Sigmoid colon (tissue), 4 donors: ENCODE measurements around the gene EHMT1.

Experiments
- EP300 ChIP-seq, 4 donors: sonication (generic); formaldehyde crosslinking; IDR thresholded peaks; one replicate each; pipeline ENCODE4 v1.6.1; 2017; ENCODE audit warnings: antibody characterized with exemption in 4 of 4
- POLR2A ChIP-seq, 2 donors: fragments of 450-650 bp; IDR thresholded peaks; one replicate each; pipeline ENCODE4 v1.6.1; 2016; ENCODE audit warnings: antibody characterized with exemption in 2 of 2, mild to moderate bottlenecking in 2 of 2, moderate library complexity in 2 of 2
- POLR2AphosphoS5 ChIP-seq, 4 donors: sonication (generic); formaldehyde crosslinking; IDR thresholded peaks; one replicate each; pipeline ENCODE4 v1.6.1; 2017; ENCODE audit warnings: antibody characterized with exemption in 4 of 4
- TF ChIP-seq, protein P1 (sequence below), 4 experiments: fragments of 450-650 bp in 3 of 4; fragments of 200-600 bp in 1 of 4; IDR thresholded peaks; one replicate each; pipeline ENCODE4 v1.5.1; 2016 to 2019; ENCODE audit warnings: antibody characterized with exemption in 4 of 4, mild to moderate bottlenecking in 3 of 4, moderate library complexity in 2 of 4

DNA sequence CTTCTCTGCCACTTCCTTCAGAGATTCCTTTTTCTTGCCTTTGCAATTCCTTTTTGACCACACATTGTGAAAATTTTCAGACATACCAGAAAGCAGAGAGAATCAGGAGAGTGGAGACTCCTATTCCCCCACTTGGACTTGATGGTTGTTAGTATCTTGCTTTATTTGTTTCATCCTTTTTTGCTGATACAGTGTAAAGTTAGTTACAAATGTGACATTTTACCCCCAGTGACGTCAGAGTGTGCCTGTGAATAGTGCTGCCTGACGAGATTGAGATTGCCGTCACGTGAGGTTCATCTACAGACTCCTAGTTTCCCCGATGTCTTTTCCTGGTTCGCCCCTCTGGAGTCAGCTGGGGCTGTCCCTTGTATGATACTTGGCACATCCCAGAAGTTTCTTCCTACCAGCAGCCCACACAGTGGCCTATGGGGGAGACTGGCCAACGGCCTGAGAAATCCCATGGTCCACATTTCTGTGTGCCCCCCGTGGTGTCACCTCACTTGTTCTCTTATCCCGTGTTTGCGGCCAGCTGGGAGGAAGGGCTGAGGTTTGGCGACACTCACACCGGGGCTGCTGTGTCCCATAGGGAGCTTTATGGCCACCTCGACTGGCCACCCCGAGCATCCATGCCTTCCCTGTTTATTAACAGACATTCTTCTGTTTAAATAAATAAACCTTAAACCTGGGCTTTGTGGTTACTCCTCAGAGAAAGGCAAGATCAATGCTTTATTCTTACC lies 210.6 kb downstream of the EHMT1 start:
- no peak for TF ChIP-seq POLR2A (IDR thresholded peaks at IDR 0.05)
- no peak for TF ChIP-seq POLR2AphosphoS5 (IDR thresholded peaks at IDR 0.05)
- TF ChIP-seq, protein P1, sequence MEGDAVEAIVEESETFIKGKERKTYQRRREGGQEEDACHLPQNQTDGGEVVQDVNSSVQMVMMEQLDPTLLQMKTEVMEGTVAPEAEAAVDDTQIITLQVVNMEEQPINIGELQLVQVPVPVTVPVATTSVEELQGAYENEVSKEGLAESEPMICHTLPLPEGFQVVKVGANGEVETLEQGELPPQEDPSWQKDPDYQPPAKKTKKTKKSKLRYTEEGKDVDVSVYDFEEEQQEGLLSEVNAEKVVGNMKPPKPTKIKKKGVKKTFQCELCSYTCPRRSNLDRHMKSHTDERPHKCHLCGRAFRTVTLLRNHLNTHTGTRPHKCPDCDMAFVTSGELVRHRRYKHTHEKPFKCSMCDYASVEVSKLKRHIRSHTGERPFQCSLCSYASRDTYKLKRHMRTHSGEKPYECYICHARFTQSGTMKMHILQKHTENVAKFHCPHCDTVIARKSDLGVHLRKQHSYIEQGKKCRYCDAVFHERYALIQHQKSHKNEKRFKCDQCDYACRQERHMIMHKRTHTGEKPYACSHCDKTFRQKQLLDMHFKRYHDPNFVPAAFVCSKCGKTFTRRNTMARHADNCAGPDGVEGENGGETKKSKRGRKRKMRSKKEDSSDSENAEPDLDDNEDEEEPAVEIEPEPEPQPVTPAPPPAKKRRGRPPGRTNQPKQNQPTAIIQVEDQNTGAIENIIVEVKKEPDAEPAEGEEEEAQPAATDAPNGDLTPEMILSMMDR (IDR thresholded peaks at IDR 0.05) = no peak
- TF ChIP-seq EP300 (IDR thresholded peaks at IDR 0.05) = no peak
